Measurements from ENCODE around the gene SYT9.

SYT9 gene

GRCh38 chr11:7495882-7496551, 244.3 kb downstream of the SYT9 start:
- peak overlapping the region; percentile 84 for H3K27ac Mint-ChIP-seq
- H3K4me3 Mint-ChIP-seq: no peak overlapping the region
- no peaks in the 10 kb centered on the region for H3K9me3 Mint-ChIP-seq
- no peaks in the 10 kb centered on the region for H3K27me3 Mint-ChIP-seq
- peaks cover 19% of the 10 kb centered on the region for H3K4me1 Mint-ChIP-seq (ENCODE audit: low read depth)
- H3K36me3 Mint-ChIP-seq (ENCODE audit: low read depth): no peaks in the 10 kb centered on the region

- Mint-ChIP-seq H3K9me3 (no peaks in the 10 kb centered on the region), H3K4me3 (no peak overlapping the region), H3K4me1 (ENCODE audit: low read depth) (peaks cover 19% of the 10 kb centered on the region), H3K36me3 (ENCODE audit: low read depth) (no peaks in the 10 kb centered on the region), H3K27ac (no peak overlapping the region), H3K27me3 (no peaks in the 10 kb centered on the region)
Observed at GRCh38 chr11:7498193-7498592, 246.5 kb downstream of the SYT9 start.

- no peaks in the 10 kb centered on the region for H3K27me3 Mint-ChIP-seq
- no peak overlapping the region for H3K27ac Mint-ChIP-seq
- H3K4me3 Mint-ChIP-seq: no peak overlapping the region
- H3K36me3 Mint-ChIP-seq (ENCODE audit: low read depth): no peaks in the 10 kb centered on the region
- H3K4me1 Mint-ChIP-seq (ENCODE audit: low read depth): peaks cover 19% of the 10 kb centered on the region
- no peaks in the 10 kb centered on the region for H3K9me3 Mint-ChIP-seq
Observed at GRCh38 chr11:7499081-7499480, 247.4 kb downstream of the SYT9 start.

DNA sequence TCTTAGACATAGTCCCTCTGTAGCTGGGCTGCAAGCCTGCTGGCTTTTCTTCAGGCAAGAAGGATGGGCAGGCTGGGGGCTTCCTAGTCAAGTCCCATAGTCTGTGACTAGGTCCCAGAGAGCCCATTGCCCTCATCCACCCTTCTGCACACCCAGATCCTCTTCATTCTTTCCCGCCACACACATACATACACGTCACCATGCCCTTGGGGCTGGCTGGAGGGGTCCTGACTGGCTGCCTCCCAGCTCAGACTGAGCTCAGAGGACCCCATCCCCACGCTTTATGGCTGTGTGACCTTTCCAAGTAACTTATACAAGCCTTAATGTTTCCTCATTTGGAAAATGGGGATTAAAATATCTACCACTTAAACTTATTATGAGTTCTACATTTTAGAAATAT, 248.5 kb downstream of the SYT9 start:
- no peak overlapping the region for H3K27ac Mint-ChIP-seq
- no peak overlapping the region for H3K4me3 Mint-ChIP-seq
- no peaks in the 10 kb centered on the region for H3K27me3 Mint-ChIP-seq
- H3K4me1 Mint-ChIP-seq (ENCODE audit: low read depth): peaks cover 18% of the 10 kb centered on the region
- no peaks in the 10 kb centered on the region for H3K9me3 Mint-ChIP-seq
- no peaks in the 10 kb centered on the region for H3K36me3 Mint-ChIP-seq (ENCODE audit: low read depth)

DNA sequence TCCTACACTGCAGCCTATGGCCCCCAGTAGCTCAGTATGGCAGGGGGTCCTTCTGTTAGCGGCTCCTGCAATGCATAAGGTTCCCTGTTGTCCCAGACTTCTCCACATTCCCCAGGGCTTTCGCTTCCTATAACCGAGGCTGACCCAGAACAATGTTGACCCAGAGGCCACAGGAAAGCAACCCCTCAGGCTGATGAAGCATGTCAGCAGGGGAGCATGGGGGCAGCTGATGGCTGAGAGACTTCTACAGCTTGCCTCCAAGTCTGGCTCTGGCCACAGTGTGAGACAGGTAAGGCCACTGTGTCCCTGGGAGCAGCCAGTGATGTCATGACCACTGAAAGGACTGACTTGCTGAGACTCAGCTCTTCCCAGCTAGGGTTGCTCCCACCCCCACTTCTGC, 249.5 kb downstream of the SYT9 start:
- Mint-ChIP-seq H3K27ac (no peak overlapping the region), H3K9me3 (no peaks in the 10 kb centered on the region)

DNA sequence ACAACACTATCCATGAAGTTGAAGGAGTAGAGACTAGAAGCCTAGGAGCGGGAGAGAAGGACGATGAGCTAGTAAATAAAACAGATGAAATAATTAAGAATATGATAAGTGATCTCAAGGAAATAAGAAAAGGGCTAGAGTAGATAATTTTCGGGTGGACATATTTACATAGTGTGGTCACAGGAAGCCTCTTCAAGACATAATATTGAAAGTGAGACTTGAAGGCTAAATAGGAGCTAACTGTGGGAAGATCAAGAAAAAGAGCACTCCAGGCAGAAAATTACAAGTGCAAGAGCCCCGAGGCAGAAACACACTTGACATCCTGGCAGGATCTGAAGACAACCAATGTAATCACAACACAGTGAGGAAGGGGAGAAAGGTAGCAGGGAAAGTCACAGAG, 250.2 kb downstream of the SYT9 start:
- H3K4me3 Mint-ChIP-seq: no peak overlapping the region
- no peak overlapping the region for H3K27ac Mint-ChIP-seq
- peaks cover 3% of the 10 kb centered on the region for H3K4me1 Mint-ChIP-seq (ENCODE audit: low read depth)
- no peaks in the 10 kb centered on the region for H3K27me3 Mint-ChIP-seq
- H3K36me3 Mint-ChIP-seq (ENCODE audit: low read depth): no peaks in the 10 kb centered on the region
- no peaks in the 10 kb centered on the region for H3K9me3 Mint-ChIP-seq

More for the DNA sequence above, 249.5 kb downstream of the SYT9 start:
- Mint-ChIP-seq H3K4me3 (no peak overlapping the region), H3K4me1 (ENCODE audit: low read depth) (peaks cover 8% of the 10 kb centered on the region), H3K27me3 (no peaks in the 10 kb centered on the region), H3K36me3 (ENCODE audit: low read depth) (no peaks in the 10 kb centered on the region)

- Mint-ChIP-seq H3K4me1 (ENCODE audit: low read depth) (peaks cover 2% of the 10 kb centered on the region), H3K4me3 (no peak overlapping the region), H3K9me3 (no peaks in the 10 kb centered on the region), H3K27ac (no peak overlapping the region), H3K36me3 (ENCODE audit: low read depth) (no peaks in the 10 kb centered on the region), H3K27me3 (no peaks in the 10 kb centered on the region)
Observed at GRCh38 chr11:7506243-7506642, 254.5 kb downstream of the SYT9 start.

DNA sequence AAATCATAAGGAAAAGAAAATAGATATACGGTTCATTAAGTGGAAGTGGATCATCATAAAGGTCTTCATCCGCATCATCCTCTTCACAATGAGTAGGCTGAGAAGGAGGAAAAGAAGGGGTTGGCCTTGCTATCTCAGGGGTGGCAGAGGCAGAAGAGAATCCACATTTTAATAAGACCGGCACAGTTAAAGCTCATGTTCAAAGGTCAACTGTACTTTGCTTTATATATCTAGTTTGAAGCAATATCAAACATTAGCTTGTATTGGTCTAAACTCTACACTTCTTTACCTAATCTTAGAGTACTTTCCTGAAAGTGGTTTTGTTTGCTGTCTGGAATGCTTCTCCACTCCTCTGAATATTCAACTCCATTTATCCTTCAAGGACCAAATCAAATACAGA, 256.4 kb downstream of the SYT9 start:
- no peak overlapping the region for H3K27ac Mint-ChIP-seq
- no peaks in the 10 kb centered on the region for H3K27me3 Mint-ChIP-seq
- H3K4me3 Mint-ChIP-seq: no peak overlapping the region
- H3K36me3 Mint-ChIP-seq (ENCODE audit: low read depth): no peaks in the 10 kb centered on the region
- H3K9me3 Mint-ChIP-seq: no peaks in the 10 kb centered on the region
- H3K4me1 Mint-ChIP-seq (ENCODE audit: low read depth): peaks cover 20% of the 10 kb centered on the region

- Mint-ChIP-seq H3K27me3 (peaks cover 4% of the 10 kb centered on the region), H3K27ac (no peak overlapping the region), H3K4me3 (no peak overlapping the region), H3K9me3 (no peaks in the 10 kb centered on the region), H3K4me1 (ENCODE audit: low read depth) (peaks cover 27% of the 10 kb centered on the region), H3K36me3 (ENCODE audit: low read depth) (no peaks in the 10 kb centered on the region)
Observed at GRCh38 chr11:7509966-7510365, 258.3 kb downstream of the SYT9 start.

GRCh38 chr11:7511401-7511800, 259.7 kb downstream of the SYT9 start:
- no peaks in the 10 kb centered on the region for H3K36me3 Mint-ChIP-seq (ENCODE audit: low read depth)
- no peak overlapping the region for H3K4me3 Mint-ChIP-seq
- peaks cover 41% of the 10 kb centered on the region for H3K4me1 Mint-ChIP-seq (ENCODE audit: low read depth)
- H3K27ac Mint-ChIP-seq: no peak overlapping the region
- H3K27me3 Mint-ChIP-seq: peaks cover 5% of the 10 kb centered on the region
- no peaks in the 10 kb centered on the region for H3K9me3 Mint-ChIP-seq

DNA sequence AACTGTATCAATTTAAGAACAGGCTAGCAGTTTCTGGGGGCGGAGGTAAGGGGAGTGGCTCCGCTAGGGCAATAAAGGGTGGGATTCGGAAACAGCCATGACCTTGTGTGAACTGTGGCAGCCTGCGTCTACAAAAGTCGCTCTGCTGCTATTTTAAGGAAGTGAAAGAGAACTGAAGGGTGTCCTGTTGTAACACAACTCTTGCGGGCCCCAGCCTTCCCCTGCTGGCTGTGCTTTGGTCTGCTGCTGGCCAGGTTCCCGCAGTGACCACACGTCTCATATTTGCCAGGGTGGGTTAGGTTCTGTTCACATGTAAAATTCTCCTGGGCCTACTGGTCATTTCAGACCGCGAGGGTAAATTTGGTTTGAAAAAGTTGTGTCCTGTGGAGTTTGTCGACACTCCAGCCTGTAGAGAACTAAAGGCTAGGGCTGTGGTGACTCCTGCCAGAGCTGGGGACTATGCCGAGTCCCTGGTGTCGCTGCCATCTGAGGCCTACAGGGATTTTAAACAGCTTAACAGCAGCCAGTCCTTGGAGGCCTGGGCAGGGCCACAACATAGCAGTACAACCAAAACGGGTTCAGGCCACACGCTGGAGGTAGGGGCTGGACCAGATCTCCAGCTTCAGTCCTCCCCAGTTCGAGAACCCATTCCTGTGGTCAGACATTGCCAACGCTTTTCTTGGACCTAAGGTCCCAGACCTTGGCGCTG, 261.0 kb downstream of the SYT9 start:
- Mint-ChIP-seq H3K4me3 (peak overlapping the region; percentile 90), H3K27me3 (peaks cover 5% of the 10 kb centered on the region), H3K27ac (peak overlapping the region; percentile 92), H3K9me3 (no peaks in the 10 kb centered on the region), H3K36me3 (ENCODE audit: low read depth) (no peaks in the 10 kb centered on the region), H3K4me1 (ENCODE audit: low read depth) (peaks cover 50% of the 10 kb centered on the region)

GRCh38 chr11:7513234-7514098, 261.8 kb downstream of the SYT9 start, which contains the start of gene PPFIBP2:
TSS of gene PPFIBP2 (plus strand) at chr11:7513999. CDS start at chr11:7549476, 35,477 bp downstream.
- no peaks in the 10 kb centered on the region for H3K36me3 Mint-ChIP-seq (ENCODE audit: low read depth)
- peak within 1 kb of the TSS; percentile 90 for H3K4me3 Mint-ChIP-seq
- peaks cover 52% of the 10 kb centered on the region for H3K4me1 Mint-ChIP-seq (ENCODE audit: low read depth)
- H3K27ac Mint-ChIP-seq: peak within 1 kb of the TSS; percentile 92
- peaks cover 5% of the 10 kb centered on the region for H3K27me3 Mint-ChIP-seq
- no peaks in the 10 kb centered on the region for H3K9me3 Mint-ChIP-seq

DNA sequence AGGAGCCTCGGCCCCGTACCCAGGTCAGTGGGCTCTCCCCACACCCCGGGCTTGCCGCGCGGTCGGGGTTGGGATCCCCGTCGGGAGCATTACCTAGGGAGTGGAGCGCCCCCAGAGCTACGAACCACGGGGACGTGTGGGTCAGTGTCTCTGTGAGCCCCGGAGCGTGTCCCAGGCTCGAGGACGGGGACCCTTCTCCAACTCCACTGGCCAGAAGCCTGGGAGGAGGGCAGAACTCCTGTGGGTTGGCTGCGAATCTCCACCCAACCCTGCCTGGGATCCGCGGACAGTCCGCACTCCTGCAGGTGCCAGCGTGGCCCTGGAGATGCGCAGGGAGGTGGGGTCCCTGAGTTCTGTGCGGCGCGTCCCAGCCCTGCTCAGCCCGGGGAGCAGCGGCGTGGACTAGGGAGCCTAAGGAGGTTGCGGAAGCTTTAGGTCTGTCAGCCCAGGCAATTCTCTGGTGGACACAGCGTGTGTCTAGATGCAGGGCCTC, 262.4 kb downstream of the SYT9 start:
- Mint-ChIP-seq H3K36me3 (ENCODE audit: low read depth) (no peaks in the 10 kb centered on the region), H3K4me3 (peak overlapping the region; percentile 90), H3K4me1 (ENCODE audit: low read depth) (peaks cover 59% of the 10 kb centered on the region), H3K27ac (no peak overlapping the region), H3K9me3 (peaks cover 5% of the 10 kb centered on the region), H3K27me3 (peaks cover 5% of the 10 kb centered on the region)

GRCh38 chr11:7515447-7515886, 263.8 kb downstream of the SYT9 start:
- peak overlapping the region; percentile 46 for H3K4me3 Mint-ChIP-seq

DNA sequence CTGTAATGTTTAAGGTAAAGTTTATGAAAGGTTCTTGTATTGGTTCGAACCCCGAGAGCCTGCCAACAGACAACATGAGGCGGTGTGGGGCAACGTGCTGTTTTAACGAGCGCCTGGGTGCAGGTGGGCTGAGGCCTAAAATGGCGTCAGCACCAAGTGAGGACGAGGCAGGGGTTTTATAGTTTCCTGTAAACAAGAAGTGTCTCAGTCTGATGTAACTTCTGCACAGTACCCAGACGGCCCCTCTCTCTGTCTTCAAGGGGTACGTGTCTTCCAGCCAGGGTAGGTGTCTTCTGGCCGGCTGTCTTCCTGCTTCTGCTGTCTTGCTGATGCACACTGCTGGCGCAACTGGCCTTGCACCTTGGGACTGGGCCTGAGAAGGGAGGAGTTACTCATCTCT, 264.8 kb downstream of the SYT9 start:
- Mint-ChIP-seq H3K36me3 (ENCODE audit: low read depth) (no peaks in the 10 kb centered on the region), H3K27ac (peak overlapping the region; percentile 85), H3K4me3 (peak overlapping the region; percentile 2), H3K4me1 (ENCODE audit: low read depth) (peaks cover 55% of the 10 kb centered on the region), H3K9me3 (peaks cover 5% of the 10 kb centered on the region), H3K27me3 (peaks cover 5% of the 10 kb centered on the region)

More at GRCh38 chr11:7515447-7515886, 263.8 kb downstream of the SYT9 start:
- Mint-ChIP-seq H3K4me1 (ENCODE audit: low read depth) (peaks cover 60% of the 10 kb centered on the region), H3K9me3 (peaks cover 5% of the 10 kb centered on the region), H3K27me3 (peaks cover 5% of the 10 kb centered on the region), H3K27ac (peak overlapping the region; percentile 3), H3K36me3 (ENCODE audit: low read depth) (no peaks in the 10 kb centered on the region)
